Stimulated activated CD8-positive, alpha-beta memory T cell treated with anti-CD3 and anti-CD28 coated beads, Interleukin-4, amount 100 ng/mL, for 48 hours (primary cell): Measurements from ENCODE around the gene INPP5A.
"Not testable (repeated sequence)": the region's sequence is repeated elsewhere in the genome, so short reads cannot be mapped to it uniquely, and the experiment has no call there.

Experiments
- DNase-seq: peaks from one replicate; pipeline ENCODE4 v3.0.0-alpha.2; 2020

Gene INPP5A

GRCh38 chr10:132550366-132551092 lies 12.9 kb downstream of the INPP5A start:
- no peak for DNase-seq

DNA sequence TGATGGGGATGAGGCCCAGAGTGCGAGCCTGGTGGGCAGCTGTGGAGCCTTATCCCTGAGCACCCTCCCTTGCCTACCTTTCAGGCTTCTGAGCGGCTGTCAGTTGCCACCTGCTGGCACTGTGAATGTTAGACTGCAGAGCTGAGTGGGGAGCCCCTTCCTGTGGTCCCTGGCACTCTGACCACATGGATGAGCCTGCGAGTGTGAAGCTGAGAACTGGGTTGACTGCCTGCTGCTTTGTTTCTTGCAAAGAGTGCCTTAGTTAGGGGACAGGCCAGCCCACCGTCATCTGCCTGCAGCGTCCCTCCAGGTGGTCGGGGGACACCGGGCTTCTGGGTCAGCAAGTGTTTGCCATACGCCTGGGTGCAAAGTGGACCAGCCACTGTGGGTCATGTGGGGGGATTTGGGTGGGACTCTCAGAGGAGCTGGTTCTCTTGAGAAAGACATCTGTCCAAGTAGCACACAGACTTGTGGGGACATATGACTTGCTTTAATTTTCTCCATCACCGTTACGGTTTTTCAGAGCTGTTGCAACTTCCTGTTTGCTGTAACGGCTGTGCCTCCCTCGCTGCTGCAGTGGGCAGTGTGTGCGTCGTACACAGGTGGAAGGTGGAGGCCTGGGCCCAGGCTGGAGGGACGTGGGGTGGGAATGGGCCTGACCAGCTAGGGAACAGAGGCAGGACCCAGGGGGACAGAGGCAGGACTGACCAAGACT lies 13.7 kb downstream of the INPP5A start:
- DNase-seq, result no peak

DNA sequence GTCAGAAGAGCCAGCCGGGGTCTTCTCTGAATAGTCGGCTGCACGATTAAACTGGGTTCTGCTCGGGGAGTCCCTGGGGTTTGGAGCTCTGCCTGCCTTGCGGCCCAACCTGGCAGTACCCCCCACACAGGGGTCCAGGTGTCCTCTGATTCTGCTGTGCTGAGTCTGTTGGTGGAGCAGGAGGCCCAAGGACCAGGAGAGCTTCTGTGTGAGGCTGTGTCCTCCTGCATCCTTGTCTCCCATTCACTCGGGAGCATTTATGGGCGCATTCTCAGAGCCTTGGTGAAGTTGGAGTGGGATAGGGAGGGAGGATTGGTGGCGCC lies 14.2 kb downstream of the INPP5A start:
- DNase-seq, result no peak

- DNase-seq, result not testable (repeated sequence)
These were observed 15.0 kb downstream of the INPP5A start for GRCh38 chr10:132552635-132553034.

- not testable (repeated sequence) for DNase-seq
These were observed 16.0 kb downstream of the INPP5A start for GRCh38 chr10:132553568-132553967.

DNA sequence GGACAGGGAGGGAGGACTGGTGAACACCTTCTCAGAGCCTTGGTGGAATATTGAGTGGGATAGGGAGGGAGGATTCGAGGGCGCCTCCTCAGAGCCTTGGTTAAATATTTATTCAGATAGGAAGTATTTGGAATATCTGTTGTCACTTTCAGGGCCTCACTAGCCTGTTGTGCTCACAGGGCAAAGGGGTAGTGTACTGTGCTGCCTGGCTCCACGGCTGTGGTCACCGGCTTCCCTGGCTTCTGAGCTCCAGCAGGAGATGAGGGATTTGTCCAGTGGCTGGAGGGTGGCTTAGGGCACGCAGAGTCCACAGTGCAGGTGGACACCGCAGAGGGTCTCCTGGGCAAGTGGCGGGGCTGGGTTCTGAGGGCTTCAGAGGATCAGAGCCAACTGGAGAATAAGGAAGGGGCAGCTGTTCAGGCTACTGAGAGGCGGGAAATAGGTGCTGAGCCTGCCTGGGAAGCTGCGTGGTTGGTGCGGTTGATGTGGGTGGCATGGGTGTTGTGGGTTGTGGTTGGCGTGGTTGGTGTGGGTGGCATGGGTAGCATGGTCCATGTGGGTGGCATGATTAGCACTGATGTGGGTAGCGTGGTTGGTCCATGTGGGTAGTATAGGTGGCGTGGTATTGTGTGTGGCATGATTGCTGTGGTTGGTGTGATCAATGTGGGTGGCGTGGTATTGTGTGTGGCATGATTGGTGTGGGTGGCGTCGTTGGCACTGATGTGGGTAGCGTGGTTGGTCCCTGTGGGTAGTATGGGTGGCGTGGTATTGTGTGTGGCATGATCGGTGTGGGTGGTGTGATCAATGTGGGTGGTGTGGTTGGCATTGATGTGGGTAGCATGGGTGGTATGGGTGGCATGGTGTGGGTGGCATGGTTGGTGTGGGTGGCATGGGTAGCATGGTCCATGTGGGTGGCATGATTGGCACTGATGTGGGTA lies 16.7 kb downstream of the INPP5A start:
- no peak for DNase-seq

GRCh38 chr10:132554991-132555647 lies 17.5 kb downstream of the INPP5A start:
- no peak for DNase-seq

DNA sequence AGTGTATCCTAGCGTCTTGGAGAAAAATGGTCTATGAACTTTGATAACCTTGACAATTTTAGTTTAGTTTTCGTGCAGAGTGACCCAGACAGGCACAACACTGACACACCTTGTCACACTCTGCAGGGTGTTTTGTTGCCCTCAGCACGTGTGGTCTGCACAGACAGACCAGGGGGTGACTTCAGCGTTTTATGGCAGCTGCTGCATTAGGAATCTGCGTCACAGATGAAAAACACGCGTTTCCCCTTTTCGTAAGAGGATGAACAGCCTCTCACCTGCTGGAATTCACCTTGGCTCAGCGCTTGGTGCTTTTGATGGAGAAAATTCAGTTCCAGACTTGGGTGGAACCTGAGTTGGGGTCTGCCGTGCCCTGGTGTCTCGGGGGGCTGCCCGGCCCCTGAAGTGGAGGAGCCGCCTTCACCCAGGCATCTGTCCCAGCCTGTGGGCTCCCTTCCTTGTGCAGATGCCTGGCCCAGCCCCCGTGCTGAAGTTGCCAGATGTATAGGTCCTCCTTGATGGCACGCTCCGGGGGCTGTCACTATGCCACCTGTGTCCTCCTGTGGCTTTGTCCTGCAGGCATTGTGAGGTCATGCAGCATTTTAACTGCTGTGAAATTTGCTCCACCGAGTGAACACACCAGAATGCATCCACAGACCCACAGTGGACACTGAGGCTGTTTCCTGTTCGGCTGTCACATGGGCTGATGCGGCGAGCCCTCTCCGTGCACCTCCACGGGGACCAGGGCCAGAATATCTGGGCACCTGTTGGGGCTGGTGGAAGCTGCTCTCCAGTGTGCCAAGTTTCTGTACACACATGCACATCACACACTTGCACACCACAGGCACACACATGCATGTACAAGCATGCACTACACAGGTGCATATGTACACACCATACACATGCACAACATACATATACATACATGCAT lies 18.3 kb downstream of the INPP5A start:
- DNase-seq, result no peak

- DNase-seq, result no peak
These were observed 19.4 kb downstream of the INPP5A start for GRCh38 chr10:132556994-132557441.

DNA sequence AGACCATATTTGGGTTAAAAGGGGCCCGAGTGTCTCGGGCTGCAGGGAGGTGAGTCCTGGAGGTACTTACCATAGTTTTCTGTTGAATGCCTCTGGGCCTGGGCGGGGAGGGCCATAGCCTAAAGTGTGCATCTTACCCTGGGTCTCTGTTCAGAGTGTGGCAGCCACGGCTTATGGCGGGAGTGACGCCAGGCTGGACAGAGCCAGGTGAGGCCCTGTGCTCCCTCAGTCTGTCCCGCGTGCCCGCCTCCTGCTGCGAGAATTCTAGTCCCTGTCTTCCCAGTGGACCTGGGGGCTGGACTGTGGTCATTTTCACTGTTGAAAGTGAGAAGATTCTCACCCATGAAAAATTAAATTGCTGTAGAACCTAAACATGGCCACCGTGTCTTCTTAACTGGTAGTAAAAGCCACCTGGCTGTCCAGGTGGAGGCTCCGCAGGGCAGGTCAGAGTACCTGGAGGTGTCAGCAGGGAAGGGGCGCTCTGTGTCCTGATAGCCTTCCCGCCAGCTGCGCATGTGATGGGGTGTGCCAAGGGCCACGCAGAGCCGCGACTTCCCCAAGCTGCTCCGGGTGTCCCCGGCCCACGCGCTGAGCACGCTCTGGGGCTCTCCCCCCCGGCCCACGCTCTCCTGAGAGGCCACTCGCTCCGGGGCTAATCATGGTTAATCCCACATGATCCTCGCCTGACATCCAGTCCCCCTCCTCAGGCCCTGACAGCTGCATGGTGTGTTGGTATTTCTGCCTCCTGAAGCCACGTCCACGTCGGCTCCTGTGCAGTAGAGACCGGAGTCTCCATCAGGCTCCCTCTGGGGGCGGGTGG lies 20.3 kb downstream of the INPP5A start:
- DNase-seq, result no peak

DNA sequence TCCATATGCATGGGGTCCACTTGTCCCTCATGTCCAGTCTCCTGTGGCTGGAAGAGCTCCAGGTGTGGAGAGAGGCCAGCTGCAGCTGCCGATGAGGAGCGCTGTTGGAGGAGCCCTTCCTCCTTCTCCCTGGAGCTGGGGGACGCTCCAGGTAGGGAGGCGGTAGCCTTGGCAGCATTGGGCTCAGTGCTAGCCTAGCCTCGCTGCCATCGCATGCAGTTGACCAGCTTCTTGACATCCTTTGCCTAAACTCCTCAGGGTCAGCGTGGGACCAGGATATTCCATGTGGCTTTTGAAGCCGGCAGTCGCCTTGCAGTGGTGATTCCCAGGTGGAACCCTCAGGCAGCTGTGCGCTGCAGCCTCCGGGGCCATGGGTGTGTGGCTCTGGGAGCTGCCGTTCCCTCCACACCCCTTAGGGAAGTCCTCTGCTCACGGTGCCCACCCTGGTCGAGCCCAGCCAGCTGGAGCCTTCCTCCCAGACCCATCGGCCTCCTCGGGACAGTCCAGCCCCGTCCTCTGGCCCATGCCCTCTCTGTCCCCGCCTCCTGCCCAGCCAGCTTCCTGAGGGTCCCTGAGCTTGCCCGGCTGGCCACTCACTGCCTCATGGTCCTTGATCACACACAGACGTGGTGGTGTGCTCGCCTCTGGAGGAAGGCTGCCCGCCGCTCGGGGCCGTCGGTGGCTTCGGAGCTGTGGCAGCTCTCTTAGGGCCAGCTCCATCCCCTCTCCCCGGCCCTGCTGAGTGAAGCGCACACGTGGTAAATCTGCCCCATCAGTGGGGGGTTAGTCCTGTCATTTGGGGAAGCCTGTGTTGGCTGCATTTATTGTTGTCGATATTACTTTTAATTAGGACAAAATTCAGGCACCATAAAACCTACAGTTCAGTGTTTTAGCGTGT lies 21.2 kb downstream of the INPP5A start:
- DNase-seq, result no peak

GRCh38 chr10:132559538-132559937 lies 22.0 kb downstream of the INPP5A start:
- DNase-seq, result no peak

DNA sequence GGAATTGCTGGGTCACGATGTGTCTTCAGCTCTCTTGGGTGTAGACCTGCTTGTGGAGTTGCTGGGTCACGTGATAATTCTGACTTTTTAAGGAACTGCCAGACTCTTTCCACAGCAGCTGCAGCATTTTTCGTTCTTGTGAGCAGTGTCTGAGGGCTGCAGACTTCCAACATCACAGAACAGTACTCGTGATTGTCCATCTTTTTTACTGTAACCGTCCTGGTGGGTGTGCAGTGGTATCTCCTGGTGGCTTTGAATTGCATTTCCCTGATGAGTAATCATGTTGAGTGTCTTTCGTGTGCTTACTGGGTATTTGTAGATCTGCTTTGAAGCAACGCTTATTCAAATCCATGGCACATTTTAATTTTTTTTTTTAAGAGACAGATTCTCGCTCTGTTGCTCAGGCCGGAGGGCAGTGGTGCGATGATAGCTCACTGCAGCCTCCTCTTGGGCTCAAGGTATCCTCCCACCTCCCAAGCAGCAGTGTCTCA lies 22.7 kb downstream of the INPP5A start:
- DNase-seq, result no peak

DNA sequence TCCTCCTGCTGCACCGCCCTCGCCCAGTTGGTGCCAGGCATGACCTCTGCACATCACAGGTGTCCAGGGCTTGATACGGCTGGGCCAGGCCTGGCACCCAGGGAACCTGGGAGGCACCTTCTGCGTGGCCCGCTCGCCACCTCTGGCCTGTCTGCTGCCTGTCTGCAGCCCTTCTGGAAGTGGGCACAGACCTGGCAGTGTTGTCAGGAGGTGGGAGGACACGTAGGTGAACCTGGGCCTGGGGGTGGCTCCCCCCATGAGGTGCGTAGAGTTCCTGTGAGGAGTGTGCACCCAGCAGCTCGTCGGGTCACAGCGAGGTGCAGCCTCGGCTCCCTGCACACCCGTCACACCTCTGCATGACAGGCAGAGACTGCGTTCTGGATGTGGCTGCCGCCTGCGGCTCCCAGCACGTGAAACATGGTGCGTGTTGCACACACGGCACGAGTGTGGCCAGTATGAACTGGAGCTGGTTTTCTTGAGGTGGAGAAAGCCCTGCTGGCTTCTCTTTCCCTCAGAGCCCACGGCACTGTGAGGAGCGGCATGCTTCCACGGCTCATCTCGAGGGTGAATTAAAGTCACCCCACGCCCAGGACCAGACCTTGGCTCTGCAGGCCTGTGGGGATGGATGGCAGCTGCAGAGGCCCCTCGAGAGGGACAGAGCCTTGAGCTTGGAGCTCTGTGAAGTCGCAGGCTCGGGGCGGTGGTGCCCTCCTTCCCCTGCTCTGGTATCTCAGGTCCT lies 24.8 kb downstream of the INPP5A start:
- no peak for DNase-seq

GRCh38 chr10:132562916-132563456 lies 25.4 kb downstream of the INPP5A start:
- DNase-seq, result no peak

- no peak for DNase-seq
These were observed 26.1 kb downstream of the INPP5A start for GRCh38 chr10:132563485-132564248.

GRCh38 chr10:132564249-132564605 lies 26.6 kb downstream of the INPP5A start:
- DNase-seq, result no peak

DNA sequence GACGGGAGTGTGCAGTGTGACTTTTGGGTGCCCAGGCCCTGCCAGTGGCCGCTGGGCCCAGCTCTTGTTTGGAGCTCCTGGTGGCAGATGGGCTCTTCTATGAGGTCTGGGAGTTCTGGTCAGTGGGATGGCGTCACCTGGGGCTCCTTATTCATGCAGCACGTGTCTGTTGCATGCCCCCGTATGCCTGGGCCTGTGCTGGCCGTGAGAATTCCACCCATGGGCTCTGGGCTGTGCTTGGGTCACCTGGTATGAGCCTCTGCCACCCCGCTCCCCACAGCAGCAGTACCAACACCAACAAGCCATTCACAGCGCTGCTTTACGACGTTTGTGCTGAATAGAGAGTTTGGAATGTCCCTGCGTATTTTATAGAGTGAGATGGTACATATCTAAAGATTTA lies 27.1 kb downstream of the INPP5A start:
- no peak for DNase-seq
